Upper lobe of left lung (tissue), 4 donors: ENCODE measurements around the gene DAD1.

Experiments used
- POLR2A ChIP-seq, 4 donors: fragments of 450-650 bp; IDR thresholded peaks; one replicate each; pipeline ENCODE4 v1.5.1; 2016 to 2017; ENCODE audit warnings: antibody characterized with exemption in 4 of 4, mild to moderate bottlenecking in 2 of 4
- TF ChIP-seq, protein P1 (sequence below), 6 experiments: fragments of 450-650 bp in 4 of 6; fragments of 200-600 bp in 2 of 6; sonication (generic) in 2 of 6; IDR thresholded peaks; one replicate each; pipeline ENCODE4 v1.5.1; 2016 to 2019; ENCODE audit warnings: antibody characterized with exemption in 6 of 6

DNA sequence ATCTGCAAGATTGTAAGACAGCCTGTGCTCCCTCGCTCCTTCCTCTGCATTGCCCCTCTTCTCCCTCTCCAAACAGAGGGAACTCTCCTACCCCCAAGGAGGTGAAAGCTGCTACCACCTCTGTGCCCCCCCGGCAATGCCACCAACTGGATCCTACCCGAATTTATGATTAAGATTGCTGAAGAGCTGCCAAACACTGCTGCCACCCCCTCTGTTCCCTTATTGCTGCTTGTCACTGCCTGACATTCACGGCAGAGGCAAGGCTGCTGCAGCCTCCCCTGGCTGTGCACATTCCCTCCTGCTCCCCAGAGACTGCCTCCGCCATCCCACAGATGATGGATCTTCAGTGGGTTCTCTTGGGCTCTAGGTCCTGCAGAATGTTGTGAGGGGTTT is 37.4 kb downstream of the DAD1 start:
- TF ChIP-seq POLR2A (IDR thresholded peaks at IDR 0.05) = no peak
- TF ChIP-seq, protein P1, sequence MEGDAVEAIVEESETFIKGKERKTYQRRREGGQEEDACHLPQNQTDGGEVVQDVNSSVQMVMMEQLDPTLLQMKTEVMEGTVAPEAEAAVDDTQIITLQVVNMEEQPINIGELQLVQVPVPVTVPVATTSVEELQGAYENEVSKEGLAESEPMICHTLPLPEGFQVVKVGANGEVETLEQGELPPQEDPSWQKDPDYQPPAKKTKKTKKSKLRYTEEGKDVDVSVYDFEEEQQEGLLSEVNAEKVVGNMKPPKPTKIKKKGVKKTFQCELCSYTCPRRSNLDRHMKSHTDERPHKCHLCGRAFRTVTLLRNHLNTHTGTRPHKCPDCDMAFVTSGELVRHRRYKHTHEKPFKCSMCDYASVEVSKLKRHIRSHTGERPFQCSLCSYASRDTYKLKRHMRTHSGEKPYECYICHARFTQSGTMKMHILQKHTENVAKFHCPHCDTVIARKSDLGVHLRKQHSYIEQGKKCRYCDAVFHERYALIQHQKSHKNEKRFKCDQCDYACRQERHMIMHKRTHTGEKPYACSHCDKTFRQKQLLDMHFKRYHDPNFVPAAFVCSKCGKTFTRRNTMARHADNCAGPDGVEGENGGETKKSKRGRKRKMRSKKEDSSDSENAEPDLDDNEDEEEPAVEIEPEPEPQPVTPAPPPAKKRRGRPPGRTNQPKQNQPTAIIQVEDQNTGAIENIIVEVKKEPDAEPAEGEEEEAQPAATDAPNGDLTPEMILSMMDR (IDR thresholded peaks at IDR 0.05) = no peak
